NCI-H2196 treated with DMSO at 0.1 percent for 48 hours (cell line): Measurements from ENCODE around the gene IMMP2L.

ENCODE experiments used
- DNase-seq: peaks from one replicate; lab custom pipeline; 2025; ENCODE audit not compliant: unreplicated experiment; lab: John Stamatoyannopoulos, UW

Gene IMMP2L

DNA sequence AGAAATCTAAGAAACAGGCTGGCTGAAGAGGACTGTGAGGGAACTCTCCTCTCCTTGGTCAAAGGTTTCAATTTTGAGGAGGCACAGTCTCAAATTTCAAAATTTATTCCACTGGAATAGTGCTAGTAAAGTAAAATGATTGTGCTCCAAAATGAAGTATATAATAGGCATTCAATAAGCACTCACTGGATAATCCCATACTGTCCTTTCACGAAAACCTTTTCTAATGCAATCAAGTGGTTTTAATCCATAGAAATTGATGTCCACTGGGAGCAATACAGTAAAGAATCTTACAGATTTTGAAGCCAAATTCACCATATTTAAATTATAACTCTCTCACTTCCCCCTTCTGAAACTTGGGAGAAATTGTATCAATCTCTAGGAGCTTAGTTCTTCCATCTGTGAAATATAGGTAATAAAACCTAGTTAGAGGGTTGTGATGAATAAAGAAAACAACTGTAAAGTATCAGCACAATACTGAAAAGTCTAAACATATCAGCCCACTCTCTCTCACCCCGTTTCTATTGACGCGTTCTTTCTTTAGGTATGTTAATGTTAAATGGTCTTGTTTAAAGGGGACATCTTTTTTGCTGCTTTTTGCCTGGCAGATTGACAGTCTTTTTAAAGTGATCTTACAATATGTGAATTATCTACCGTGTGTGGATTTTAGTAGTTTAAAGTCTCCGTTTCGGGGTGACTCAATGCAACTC, 512.2 kb downstream of the IMMP2L start:
- DNase-seq = no peak

DNA sequence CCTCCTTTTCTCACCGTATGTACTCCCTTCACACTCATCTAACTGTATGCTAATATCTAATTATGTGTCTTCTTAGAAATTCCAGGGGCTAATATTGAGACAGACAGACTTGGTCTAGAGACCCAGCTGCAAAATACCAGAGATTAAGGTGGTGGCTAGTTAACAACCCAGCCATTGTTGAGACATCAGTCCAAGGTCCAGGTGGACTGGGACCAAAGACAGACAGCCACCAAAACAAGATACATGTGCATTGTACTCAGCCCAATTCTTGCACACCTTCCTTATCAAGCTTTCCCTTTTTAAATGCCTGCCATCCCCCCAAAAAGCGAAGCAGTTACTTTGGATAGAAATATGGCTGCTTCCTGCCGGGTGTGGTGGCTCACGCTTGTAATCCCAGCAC, 514.7 kb downstream of the IMMP2L start:
- no peak for DNase-seq

DNA sequence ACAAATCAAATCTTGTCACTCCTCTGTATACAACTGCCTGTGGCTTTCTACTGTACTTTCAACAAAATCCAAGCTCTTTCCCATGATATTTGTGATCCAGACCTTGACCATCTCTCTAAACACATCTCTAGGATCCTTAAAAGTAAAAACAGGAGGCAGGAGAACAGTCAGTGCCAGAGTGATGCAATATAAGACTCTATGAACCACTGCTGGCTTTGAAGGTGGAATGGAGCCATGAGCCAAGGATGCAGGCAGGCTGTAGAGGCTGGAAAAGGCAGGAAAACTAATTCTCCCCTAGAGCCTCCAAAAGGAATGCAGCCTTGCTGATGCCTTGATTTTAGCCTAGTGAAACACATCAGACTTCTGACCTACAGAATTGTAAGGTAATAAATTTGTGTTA, 516.8 kb downstream of the IMMP2L start:
- no peak for DNase-seq

DNA sequence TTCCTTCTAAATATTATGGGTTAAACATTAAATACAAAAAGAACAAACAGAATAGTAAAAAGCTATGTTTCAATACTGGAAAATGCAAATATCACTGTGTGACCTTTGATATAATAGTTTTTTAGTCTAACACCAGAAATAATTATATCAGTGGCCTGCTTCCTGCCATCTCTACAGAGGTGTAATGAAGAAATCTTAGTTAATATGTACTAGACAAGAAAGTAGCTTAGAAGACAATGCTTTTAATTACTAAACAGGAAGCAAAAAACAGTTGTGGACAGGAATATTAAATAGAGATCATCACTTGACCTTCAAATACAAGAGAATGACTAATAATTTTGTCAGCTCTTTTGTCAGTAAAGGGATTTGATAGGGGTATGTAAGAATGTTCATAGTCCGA, 518.7 kb downstream of the IMMP2L start:
- DNase-seq = no peak

DNA sequence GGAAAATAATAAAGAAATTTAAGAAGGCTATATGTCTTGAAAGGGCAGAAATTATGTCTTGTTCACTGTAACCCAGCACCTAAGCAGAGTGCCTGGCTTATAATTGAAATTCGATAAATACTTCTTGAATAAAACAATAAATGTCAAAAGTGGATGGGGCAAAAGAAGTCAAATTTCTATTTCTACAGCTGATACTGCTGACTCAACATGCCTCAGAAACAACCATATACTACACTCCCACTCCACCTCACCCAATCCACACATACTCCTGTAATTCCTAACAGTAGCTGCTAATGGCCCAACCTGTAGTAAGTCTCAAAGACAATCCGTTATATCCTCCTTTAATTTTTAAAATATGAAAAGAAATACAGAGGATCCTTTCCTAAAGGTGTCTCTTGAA, 519.5 kb downstream of the IMMP2L start:
- DNase-seq = no peak

DNA sequence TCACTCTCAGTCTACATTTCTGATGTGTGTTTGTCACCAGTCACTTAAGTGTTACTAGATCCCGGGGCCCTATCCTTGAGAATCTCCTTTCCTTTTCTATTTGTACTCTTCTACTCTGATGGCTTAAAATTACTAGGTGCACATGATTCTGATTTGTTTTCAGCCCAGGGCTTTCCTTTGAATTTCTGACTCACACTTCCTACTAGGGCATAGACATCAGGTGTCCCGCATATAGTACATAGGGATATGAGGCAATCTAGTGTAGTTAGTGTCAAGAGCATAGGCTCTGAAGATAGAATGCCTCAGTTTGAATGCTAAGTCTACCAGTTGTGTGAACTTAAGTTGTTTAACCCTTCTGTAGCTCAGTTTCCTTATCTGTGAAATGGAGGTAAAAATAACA, 520.7 kb downstream of the IMMP2L start:
- no peak for DNase-seq

DNA sequence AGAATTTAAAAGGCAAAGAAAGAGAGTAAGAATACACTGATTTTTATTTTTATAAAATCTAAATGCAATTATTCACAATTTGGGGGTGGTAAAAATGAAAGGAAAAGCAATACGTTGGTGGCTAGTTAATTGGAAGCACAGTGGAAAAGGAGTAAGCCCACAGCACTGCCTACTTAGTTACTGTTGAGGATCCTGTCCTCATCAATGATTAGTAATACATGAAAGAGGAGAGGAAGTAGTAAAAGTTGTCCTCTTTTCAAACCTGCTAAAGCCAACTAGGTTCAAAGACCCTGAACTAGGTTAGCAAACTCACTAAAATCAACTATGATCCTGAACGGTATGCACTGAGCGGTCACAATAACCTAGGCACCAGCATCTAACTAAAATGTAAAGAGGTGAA, 524.1 kb downstream of the IMMP2L start:
- no peak for DNase-seq

DNA sequence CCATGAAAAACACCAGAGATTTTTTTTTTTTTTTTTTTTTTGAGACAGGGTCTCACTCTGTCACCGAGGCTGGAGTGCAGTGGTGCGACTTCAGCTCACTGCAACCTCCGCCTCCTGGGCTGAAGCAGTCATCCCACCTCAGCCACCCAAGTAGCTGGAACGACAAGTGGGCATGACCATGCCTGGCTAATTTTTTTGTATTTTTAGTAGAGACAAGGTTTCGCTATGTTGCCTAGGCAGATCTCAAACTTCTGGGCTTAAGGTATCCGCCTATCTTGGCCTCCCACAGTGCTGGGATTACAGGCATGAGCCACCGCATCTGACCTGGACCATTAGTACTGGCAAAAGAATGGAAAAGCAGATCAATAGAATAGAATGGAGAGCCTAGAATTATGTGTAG, 530.4 kb downstream of the IMMP2L start:
- no peak for DNase-seq

DNA sequence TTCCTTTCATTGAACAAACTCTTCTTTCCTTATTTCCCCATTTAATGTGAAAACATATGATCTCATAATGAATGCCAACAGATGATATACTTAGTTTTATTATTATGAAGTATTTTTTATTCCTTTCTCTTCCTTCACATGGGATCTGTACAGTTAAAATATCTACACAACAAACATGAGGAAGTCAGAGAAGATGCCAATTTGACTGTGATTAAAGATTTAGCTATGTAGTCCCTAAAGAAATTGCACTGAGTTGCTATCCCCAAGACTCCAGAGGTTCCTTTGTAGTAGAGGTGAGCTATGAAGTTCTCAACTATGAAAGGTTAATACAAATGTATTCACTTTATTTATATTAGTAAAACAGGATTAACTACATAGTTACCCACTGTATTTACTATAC, 532.0 kb downstream of the IMMP2L start:
- no peak for DNase-seq

DNA sequence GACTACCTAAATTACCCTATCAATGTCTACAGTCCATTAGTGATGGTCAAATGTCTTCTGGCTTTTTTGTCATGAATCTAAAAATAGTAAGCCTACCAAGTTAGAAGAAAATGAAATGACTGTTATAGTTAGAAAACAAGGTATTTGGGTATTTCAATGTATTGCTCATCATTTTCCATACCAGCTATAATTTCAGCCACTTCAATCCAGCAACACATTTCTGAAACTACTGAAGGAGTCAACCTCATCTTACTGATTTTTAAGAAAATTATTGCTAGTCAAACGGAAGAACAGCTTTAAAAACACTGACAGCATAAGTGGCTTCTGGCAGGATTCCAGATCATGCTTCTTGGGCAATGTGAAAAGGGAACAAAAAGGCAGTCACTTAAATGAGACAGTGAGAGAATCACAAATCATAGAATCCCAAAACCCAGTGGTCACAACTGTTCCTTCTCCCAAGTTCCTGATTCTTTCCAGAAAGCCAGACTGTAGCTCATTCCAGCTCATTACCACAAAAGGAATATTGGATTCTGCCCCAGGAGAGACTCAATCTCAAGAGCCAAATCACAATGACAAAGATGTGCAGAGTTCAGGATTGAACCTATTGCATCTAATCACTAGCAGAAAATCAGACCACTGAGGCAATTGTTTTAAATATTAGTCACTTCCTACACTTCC, 532.6 kb downstream of the IMMP2L start:
- DNase-seq = no peak

DNA sequence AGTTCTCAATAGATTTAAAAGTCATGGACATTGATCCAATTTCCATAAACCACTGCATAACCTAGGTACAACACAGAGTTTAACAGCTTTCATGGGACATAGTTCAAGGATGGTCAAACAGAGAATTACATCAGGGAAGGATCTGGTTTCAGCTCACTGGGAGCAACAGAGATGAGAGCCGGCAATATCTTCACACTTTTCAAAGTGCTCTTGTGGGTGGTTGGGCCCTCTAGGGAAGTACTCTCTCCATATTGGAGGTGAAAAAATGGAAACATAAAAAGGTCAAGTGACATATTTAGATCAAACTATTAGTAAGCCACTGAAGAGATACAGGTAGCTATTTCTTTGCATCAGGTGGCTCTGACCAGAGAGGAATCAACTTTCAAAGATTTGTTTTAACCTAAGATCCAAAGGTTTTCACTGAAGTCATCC, 533.1 kb downstream of the IMMP2L start:
- no peak for DNase-seq

DNA sequence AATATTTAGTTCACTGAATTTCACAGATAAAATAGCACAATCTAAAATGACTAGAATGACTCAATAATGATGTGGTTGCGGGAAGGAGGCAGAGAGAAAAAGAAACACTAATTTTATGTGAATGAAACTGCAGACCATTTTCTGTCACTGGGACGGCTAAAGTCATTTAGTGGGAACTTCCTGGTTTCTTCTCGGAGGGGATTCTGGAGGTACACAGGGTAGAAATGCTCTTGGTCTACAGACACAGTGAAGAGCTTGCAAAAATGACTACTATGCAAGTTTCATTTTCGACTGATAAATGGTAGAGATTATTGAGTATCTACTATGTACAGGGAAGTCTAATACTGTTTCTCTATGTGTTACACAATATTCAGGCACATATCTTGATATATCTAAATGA, 534.9 kb downstream of the IMMP2L start:
- DNase-seq = no peak

DNA sequence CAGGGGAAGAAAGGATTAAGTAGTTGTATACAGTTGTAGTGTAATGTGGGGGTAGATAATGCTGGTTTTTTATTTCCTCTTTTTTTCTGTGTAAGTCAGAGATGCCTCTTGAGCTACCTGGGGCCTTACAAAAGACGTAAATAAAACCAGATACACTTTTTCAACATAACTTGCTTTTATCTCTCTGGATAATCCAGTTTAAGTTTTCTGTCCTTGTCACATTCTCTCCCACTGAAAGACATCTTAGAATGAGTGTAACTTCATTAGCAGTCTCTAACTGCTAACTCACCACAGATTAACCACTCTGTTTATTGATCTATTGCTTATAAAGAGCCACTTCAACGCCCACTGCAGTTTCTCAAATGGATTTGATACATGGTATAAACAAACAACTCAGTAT, 535.5 kb downstream of the IMMP2L start:
- DNase-seq = no peak

DNA sequence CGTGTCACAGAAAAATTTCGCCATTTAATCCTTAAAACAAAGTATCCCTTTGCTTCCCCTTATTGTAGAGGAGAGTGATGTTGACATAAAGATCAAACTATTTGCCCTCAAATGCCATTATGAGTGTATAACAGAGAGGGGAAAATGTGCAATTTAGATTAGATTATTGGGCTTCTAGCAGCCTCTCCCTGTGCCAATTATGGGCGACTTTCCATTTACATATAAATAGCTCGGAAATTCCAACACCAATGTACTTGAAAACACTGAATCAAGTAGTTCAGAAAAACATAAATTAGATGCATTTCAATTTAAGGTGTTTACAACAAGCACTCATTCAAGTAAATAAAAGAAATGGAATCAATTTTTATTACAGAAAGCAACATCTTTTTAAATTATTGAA, 535.9 kb downstream of the IMMP2L start:
- DNase-seq = no peak

DNA sequence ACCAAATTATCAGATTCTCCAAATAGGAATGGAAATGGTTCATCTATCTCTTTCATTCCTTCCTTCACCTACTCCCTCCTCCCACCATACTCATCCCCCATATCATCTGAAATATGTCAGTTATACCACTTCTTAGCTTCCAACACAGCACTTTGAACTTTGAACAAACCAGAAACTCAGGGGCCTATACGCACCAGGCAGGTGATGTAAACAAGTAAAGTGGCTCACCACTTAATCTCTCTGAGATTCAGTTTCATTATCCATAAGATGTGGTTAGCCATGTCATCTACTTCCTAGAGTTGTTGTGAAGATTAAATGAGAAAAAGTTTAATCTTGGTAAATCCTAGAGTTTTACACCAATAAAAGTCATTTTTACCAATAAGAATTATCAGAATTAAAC, 537.3 kb downstream of the IMMP2L start:
- DNase-seq = no peak

DNA sequence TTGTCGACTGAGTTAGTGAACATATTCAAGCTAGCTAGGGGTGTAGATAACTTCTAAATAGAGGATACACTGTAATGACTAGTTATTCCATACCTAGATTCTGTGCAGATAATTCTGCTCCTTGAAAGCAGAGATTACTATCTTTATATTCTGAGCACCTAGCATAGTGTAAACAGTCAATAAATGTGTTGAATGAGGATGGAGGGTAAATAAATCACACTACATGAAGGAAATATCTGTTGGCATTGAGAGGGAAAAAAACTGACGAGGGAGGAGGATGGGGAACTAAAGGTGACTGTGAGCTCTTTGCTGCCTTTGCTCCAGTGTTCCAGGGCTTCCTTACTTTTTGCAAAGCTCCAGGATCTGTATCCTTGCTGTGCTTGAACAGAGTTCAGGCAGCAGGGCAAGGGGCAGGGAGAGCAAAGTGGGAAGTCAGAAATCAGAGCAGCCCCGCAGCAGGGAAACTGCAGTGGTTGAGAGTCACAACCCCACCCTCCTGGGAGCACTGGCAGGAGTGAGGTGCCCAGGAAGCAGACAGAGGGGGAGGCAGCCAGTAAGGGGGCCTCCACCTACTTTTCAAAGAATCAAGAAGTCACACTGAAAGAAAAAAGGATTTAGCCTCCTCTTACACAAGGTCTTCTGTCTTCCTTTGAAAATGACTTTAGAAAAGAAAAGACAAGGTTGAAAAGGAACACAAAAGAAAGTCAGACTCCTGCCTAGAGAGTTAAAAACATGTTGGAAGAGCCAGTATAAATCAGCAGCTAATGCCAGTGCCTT, 543.1 kb downstream of the IMMP2L start:
- no peak for DNase-seq

DNA sequence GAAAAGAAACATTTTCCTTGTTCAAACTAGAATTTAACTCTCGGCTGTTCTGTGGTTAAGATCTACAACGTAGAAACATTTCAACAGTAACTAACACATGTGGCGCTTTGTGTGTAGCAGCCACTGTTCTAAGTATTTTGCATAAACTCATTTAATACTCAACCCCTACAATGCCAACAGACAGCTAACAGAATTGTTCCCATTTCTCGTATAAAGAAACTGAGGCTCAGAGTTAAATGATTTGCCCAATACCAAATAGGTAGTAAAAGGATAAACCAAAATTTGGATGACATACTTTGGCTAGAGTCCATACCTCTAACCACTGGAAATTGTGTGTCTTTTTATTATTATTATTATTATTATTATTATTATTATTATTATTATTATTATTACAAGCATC, 543.8 kb downstream of the IMMP2L start:
- DNase-seq = no peak

DNA sequence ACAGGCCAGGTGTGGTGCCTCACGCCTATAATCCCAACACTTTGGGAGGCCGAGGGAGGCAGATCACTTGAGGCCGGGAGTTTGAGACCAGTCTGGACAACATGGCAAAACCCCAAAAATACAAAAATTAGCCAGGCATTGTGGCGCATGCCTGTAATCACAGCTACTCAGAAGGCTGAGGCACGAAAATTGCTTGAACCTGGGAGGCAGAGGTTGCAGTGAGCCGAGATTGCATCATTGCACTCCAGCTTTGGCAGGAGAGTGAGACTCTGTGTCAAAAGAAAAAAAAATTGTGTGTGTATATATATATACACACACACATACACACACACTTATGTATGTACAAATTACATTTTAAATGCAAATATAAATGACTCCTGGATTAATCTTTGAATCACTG, 548.2 kb downstream of the IMMP2L start:
- DNase-seq = no peak

DNA sequence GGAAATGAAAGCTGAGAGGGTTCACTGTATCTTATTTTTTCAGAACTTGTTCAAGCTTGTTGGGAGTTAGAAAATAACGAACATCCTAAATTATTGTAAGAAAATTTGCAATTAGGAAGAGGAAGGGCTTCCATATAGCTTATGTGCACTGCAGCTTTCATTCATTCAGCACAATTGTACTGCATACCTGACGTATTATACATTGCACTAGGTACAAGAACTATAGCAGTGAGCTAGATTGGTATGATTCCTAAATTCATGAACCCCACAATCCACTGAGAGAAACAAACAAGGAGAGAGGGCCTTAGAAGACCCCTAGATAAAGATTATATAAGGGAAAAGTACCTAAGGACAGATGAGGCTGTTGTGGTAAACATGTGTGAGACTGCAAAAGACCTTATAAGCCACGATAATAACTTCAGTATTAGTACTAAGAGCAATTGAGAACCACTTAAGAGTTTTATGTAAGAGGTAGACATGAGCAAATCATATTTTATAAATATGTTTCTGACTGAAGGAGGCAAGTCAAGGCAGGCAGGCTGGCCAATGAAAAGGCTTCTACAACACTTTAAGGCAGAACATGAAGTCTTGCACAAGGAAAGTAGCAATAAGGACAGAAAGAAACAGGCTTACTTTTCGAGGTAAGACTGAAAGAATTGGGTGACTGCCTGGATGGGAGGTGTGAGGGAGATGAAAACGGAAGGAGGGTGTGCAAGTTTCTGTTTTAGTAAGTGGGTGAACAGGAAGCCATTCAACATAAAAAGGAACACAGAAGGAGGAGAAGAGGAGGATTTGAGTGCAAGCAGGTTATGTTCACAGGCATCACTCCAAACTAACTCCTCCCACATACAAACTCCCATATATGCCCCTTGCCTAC, 549.3 kb downstream of the IMMP2L start:
- no peak for DNase-seq

DNA sequence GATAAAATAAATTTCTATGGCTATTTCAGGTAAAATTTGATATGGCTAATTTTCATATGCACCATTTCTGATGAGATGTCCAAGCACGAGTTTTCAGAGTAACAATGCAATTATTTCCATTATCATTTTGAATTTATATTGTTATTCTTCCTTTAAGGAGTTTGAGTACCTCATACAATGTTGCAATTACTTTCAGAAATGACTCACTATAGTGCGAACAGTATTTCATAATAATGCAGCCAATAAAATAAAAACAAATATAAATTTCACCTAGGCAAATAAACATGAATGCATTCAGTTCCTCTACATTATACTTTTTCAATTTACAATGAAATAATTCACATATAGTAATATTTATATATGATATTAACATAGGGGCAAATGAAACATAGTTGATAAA, 550.1 kb downstream of the IMMP2L start:
- DNase-seq = no peak

DNA sequence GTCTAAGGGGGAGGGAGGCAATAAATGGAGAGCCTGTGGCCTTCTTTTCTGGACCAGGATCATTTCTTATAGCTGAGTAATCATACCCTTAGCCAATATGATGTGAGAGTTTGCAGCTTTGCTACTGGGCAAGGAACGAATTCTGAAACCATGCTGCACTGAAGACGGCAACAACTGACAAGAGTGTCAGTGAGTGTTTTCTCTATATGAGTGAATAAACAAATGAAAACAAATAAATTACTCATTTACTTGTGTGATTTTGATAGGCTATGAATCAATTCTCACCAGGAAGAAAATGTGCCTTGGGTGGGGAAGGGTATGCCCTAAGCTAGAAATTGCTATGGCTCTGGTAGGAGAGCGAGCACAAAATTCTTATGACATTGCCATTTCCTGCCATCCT, 550.8 kb downstream of the IMMP2L start:
- DNase-seq = no peak
